Stimulated activated CD4-positive, alpha-beta T cell treated with anti-CD3 and anti-CD28 coated beads, Interleukin-12 subunit alpha, Interleukin-12 subunit beta, amount 100 ng/mL, for 48 hours (primary cell): Measurements from ENCODE around the gene HTR3B.
"Not testable (repeated sequence)": the region's sequence is repeated elsewhere in the genome, so short reads cannot be mapped to it uniquely, and the experiment has no call there.

ENCODE experiments used
- DNase-seq, 3 donors: peaks; one replicate each; pipeline ENCODE4 v3.0.0-alpha.2; 2020; ENCODE audit warnings: low read depth in 2 of 3, low spot score in 1 of 3

Gene HTR3B

DNA sequence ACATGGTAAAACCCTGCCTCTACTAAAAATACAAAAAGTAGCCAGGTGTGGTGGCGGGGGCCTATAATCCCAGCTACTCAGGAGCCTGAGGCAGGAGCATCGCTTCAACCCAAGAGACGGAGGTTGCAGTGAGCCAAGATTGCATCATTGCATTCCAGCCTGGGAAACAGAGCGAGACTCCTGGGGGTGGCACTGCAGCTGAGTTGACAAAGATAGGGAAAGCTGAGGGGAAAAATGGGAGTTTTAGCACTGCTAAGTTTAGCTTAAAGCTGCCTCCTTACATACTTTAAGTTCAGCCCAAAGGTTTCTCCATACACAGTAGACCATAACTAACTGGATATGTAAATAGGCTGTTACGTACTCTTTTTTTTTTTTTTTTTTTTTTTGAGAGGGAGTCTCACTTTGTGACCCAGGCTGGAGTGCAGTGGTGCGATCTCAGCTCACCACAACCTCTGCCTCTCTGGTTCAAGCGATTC, 20.2 kb upstream of the HTR3B start:
- DNase-seq = no peak

DNA sequence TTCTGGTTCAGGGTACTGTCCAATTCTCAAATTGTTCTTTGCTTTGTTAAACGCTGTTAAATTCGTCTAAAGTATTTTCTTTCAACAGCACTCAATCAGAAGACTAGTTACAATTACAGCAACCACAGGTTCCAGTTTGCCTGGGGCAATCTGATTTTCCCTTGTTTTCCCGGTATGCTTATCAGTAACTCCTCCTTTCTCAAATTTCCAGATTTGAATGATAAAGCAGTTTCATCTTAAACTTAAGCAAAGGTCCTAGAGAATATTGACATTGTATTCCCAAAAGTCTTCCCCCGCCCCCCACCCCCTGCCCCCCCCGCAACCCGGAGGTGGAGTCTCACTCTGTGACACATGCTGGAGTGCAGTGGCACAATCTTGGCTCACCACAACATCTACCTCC, 18.7 kb upstream of the HTR3B start:
- DNase-seq = no peak

DNA sequence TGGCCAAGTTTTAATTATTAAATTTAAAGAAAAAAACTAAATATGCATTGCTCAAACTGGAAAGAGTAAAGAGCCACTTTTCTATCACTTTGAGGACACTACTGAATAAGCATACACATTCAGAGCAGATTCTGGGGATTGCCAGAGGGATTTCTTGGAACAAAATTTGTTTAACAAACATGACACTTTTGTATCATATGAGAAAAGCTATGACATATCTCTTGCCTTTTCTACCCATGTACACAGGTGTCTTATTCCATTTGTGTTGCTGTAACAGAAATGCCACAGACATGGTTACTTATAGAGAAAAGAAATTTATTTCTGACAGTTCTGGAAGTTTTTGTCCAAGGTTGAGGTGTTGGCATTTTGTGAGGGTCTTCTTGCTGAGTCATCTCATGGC, 15.7 kb upstream of the HTR3B start:
- no peak for DNase-seq

GRCh38 chr11:113894421-113894996, 10.1 kb upstream of the HTR3B start:
- DNase-seq = no peak

DNA sequence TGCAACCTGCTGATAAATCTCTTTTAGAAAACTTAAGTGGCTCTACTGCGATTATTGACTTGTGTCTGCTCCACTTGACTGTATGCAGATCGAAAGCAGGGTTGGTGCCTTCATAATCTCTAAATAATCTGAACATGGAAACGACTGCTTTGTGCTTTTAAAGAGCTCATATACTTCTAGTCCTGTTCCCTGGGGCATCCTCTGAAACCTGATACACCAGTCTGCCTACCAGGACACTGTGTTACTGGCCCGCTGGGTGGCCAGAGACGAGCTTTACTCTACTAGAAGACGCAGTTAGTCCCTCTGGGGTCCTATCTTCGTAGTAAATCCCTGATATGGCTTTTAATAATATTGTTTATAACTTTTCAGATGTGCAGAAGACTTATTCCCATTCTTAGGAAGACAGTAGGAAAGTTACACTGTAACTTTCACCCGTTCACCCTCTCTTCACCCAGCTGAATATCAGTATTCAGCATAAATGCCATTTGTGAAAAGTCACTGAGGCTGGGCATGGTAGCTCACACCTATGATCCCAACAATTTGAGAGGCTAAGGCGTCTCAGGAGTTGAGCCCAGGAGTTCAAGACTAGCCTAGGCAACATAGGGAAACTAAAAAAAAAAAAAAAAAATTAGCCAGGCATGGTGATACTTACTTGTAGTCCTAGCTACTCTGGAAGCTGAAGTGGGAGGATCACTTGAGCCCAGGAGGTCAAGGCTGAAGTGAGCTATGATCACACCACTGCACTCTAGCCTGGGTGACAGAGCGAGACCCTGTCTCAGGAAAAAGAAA, 9.0 kb upstream of the HTR3B start:
- no peak for DNase-seq

DNA sequence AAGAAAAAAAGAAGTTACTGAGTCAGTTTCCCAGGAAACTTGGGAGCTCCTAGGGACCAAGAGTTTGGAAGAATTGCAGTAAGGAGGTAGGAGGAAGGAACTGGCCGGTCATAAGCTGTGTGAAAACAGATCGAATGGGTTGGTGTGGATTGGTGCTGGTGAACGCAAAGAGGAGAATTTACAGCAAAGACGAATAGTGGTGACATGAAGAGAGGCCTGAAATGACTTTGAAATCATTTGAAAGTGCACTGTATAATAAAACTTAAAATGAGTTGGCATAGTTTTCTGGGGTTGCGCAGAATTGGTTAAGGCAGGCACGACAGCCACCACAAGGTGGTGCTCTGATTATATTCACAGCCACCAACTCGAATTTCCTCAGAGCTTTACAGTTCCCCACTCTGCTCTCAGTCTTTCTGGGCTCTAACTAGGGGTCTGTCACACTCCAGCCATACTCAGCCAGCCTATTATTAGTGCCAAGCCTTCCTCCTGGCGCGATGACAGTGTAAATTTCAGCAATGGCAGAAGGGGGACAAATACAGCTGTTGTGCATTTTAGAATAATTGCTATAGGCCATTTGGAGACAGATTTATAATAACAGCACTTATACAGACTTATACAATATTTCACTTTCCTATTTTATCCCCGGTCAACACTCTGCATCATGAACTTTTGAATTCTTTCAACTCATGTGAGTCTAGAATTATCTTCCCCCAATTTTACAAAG, 8.3 kb upstream of the HTR3B start:
- no peak for DNase-seq

- DNase-seq = no peak
These were observed 3.5 kb upstream of the HTR3B start for GRCh38 chr11:113901141-113901540.

DNA sequence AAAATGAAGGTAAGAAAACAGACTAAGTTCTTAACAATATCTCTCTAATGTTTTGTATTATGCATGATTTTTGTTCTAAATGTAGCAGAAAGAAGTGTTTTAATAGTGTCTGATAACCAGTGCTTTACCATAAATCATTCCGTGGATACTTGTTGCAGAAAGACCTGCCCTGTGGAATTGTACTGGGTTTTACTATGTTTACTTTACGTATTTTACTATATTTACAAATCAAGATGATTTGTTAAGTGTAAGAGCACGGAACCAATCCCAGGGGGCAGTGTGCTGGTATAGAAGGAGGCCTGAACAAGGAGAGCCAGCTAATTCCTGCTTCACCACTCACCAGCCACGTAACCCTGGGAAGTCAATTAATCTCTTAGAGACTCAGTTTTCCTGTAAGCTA, 1.4 kb downstream of the HTR3B start:
- DNase-seq = no peak

DNA sequence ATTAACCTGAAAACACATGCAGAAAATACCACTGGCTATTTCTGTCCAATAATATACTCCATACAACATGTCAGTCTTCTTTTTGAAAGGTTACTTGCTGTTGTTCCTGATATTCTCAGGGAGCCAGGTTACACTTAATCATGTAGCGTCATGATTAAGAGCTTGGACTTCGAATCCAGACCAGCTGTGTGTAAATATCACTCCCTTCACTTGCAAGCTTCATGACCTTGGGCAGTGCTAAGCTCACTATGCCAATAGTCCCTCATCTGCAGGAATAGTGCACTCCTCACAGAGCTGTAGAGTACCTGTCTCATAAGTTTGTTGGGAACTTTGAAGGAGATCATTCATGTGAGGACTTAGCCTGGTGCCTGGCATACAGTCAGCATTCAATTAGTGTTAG, 1.9 kb downstream of the HTR3B start:
- DNase-seq = no peak

GRCh38 chr11:113907152-113907551, 2.6 kb downstream of the HTR3B start:
- no peak for DNase-seq

GRCh38 chr11:113907681-113908080, 3.1 kb downstream of the HTR3B start:
- no peak for DNase-seq

GRCh38 chr11:113908098-113908497, 3.5 kb downstream of the HTR3B start:
- DNase-seq = no peak

GRCh38 chr11:113911491-113911890, 6.9 kb downstream of the HTR3B start:
- not testable (repeated sequence) for DNase-seq

GRCh38 chr11:113923572-113923971, 19.0 kb downstream of the HTR3B start:
- no peak for DNase-seq

DNA sequence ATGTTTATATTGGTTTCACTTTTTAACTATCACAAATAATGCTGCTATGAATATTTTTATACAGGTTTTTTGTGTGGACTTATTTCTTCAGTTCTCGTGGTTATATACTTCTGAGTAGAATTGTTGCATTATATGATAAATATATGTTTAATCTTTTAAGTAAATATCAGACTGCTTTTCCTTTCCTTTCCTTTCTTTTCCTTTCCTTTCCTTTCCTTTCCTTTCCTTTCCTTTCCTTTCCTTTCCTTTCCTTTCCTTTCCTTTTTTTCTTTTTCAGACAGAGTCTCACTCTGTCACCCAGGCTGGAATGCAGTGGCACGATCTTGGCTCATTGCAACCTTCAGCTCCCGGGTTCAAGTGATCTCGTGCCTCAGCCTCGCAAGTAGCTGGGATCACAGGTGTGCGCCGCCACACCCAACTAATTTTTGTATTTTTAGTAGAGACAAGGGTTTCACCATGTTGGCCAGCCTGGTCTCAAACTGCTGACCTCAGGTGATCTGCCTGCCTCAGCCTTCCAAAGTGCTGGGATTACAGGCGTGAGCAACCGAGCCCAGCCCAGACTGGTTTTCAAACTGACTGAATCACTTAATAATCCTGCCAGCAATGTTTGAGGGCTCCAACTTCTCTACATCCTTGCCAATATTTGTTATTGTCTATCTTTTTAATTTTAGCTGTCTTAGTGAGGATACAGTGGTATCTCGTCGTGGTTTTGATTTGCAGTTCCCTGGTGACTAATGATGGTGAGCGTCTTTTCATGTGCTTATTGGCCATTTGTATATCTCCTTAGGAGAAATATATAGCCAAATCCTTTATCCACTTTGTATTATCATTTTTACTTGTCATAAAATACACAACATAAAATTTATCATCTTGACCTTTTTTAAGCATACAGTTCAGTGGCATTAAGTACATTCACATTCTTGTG, 21.9 kb downstream of the HTR3B start:
- no peak for DNase-seq

DNA sequence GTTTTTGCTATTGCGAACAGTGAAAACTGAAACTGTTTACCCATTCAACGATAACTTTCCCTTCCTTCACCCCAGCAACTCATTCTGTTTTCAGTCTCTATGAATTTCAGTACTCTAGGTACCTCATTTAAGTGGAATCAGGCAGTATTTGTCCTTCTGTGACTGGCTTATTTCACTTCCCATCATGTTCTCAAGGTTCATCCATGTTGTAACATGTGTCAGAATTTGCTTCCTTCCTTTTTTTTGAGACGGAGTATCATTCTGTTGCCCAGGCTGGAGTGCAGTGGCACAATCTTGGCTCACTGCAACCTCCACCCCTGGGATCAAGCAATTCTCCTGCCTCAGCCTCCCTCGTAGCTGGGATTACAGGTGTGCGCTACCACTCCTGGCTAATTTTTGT, 23.7 kb downstream of the HTR3B start:
- no peak for DNase-seq

DNA sequence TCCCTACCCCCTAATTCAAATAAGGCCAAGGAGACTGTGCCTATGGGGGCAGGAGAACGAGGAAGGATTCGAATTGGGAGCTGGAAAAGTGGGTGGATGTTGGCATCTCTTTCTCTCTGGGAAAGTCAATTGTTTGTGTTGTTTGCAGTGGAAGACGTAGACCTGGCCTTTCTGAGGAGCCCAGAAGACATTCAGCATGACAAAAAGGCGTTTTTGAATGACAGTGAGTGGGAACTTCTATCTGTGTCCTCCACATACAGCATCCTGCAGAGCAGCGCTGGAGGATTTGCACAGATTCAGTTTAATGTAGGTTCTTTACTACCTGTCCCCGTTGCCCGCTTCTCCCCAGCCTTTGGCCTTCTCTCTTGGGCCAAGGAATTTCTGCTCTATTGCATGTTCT, 28.2 kb downstream of the HTR3B start:
- DNase-seq = no peak

DNA sequence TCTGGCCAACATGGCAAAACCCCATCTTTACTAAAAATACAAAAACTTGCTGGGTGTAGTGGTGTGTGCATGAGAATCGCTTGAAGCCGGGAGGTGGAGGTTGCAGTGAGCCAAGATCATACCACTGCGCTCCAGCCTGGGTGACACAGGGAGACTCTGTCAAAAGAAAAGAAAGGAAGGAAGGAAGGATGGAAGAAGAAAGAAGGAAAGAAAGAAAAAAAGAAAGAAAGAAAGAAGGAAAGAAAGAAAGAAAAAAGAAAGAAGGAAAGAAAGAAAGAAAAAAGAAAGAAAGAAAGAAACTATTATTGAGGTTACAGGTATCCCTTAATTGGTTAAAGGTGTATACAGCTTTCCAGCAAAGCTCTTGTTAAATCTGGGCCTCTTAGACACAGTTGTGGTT, 29.6 kb downstream of the HTR3B start:
- DNase-seq = not testable (repeated sequence)

DNA sequence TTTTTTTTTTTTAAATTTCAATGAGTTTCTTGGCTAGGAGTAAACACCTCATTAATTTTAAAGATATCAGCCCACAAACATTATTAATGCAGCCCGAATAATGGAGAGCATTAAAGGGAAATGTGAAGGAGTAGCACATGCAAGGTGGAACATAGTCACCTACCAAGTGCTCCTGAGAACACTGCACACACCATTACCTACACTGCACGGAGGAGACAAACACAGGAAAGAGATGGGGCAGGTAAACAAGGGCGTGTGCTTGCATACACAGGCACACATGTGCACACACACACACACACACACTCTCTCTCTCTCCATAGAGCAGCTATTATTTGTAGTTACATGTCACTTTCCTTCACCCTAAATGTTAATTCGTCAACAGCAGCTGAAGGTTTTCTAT, 30.2 kb downstream of the HTR3B start:
- DNase-seq = no peak

DNA sequence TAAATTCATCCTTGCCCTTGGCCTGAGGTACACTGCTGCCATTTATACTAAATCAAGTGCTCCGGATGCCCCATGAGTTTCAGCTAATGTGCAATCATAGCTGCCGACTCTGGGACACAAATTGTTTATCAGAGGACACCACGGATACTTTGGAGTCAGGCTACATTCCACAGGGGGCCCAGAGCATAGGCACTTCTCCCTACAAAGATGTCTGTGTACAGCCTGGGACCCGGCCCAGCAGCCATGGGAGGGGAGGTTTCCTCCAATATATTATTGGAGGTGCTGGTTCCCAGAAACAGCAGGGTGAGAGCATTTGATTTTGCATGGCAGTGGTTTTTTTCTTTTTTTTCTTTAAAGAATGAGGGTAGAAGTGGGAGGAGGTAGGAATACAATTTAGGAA, 31.3 kb downstream of the HTR3B start:
- DNase-seq = no peak

DNA sequence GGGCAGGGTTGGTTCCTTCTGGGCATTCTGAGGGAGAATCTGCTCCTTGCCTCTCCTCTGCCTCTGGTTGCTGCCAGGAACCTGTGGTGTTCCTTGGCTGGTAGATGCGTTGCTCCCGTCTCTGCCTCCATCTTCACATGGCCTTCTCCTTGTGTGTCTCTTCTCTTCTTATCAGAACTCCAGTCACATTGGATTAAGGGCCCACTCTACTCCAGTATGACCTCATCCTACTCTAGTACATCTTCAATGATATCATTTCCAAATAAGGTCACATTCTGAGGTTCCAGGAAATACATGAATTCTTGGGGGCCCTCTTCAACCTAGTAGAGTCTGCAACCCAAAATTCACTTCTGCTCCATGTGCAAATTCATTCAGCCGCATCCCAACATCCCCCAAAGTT, 33.3 kb downstream of the HTR3B start:
- DNase-seq = no peak
